GM20000 (cell line): ENCODE data around the gene HRAS.

Source experiments
- DNase-seq: peaks from one replicate; pipeline ENCODE4 v3.0.0; 2012; ENCODE audit warnings: low spot score
- TF ChIP-seq, protein P1 (sequence below): IDR thresholded peaks from 2 replicates; pipeline ENCODE4 v1.5.1; 2012; ENCODE audit warnings: mild to moderate bottlenecking, control low read depth; ENCODE audit errors: extremely low read depth, missing control alignments

HRAS gene

DNA sequence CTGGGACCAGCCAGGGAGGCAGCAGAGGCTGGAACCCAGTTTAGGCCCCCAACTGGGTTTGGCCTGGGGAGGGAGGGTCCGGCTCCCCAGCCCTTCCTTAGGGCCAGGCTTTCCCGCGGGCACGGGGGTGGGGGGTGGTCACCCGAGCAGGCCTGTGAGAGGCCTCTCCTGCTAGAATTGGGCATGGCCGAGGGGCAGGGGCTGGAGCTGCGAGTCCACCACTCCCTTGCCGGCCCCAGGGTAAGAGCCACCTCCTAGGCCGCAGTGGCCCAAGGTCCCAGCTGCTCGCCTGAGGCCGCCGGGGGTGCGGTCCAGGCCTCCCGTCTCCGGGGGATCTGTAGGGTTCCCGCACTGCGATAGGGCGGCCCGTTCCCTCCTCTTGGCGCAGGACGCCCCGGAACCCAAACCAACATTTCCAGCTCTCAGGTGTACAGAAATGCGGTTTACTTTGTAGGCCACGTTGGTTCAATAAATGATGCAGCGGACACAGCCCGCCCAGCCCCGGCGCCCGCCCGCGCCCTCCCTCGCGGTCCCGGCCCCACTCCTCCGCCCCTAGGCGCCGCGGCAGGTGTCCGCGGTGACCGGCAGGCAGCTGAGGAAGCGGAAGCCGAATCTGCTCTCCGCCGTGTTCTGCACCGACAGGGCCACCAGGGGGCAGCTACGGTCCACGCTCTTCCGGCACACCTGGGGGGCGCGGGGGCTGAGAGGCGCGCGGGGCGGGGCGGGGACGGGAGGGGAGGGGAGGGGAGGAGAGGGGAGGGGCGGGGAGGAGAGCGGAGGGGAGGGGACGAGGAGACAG, 19.3 kb upstream of the HRAS start:
- peak; percentile 94 for DNase-seq
- TF ChIP-seq, protein P1, sequence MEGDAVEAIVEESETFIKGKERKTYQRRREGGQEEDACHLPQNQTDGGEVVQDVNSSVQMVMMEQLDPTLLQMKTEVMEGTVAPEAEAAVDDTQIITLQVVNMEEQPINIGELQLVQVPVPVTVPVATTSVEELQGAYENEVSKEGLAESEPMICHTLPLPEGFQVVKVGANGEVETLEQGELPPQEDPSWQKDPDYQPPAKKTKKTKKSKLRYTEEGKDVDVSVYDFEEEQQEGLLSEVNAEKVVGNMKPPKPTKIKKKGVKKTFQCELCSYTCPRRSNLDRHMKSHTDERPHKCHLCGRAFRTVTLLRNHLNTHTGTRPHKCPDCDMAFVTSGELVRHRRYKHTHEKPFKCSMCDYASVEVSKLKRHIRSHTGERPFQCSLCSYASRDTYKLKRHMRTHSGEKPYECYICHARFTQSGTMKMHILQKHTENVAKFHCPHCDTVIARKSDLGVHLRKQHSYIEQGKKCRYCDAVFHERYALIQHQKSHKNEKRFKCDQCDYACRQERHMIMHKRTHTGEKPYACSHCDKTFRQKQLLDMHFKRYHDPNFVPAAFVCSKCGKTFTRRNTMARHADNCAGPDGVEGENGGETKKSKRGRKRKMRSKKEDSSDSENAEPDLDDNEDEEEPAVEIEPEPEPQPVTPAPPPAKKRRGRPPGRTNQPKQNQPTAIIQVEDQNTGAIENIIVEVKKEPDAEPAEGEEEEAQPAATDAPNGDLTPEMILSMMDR, result peak; percentile 88

DNA sequence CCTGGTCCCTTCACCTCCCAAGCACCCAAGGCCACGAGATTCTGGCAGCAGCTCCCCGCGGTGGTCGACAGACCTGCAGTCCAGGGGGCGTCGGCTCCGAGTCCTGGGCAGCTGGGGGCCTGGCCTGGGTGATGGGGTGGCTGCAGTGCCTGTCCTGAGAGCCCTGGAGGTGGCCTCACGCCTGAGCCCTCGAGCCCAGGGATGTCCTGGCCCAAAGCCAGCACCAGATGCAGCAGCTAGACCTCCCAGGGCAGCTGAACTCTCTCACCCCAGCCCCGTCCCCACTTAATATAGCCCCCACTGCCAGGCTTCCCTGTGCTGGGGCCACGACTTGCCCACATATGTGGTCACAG, 18.6 kb upstream of the HRAS start:
- DNase-seq, result no peak
- TF ChIP-seq, protein P1, result no peak

DNA sequence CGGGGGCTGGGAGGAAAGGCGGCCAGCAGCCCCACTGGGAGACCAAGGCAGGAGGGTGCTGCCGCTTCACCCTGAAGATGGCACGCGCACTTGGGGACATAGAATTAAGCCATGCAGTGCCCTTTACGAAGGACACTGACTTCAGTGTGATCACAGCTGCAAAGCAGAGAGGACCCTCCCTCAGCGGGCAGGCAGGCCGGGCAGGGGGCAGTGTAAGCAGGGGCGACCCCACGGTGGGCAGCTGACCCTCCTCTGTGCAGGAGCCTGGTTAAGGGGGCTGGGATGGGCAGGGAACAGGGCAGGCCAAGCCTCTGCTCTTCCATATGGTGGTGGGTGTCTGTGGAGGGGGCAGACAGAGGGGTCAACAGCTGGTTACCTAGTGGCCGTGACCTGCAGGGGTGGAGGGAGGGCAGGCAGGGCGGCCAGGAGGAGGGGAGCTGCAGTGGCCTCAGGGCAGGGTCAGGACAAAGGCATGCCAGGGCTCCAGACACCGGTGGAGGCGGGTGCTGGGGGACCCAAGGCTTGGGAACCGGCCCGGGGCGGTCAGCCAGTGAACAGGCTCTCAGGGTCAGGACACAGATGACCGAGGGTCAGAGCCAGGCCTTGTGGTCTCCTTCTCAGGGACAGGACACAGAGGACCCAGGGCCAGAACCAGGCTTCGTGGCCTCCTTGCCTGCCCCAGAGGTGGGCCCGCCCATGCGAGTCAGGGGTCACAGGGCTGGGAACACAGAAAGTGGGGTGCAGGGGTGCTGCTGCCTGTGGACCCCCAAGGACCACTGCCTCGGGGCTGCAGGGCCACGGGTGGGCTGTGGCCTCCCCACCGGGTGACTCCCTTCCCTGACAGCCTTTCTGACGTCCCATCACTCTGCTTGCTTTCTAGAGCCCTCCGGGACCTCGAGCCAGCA, 18.0 kb upstream of the HRAS start:
- TF ChIP-seq, protein P1, result no peak
- DNase-seq, result no peak

DNA sequence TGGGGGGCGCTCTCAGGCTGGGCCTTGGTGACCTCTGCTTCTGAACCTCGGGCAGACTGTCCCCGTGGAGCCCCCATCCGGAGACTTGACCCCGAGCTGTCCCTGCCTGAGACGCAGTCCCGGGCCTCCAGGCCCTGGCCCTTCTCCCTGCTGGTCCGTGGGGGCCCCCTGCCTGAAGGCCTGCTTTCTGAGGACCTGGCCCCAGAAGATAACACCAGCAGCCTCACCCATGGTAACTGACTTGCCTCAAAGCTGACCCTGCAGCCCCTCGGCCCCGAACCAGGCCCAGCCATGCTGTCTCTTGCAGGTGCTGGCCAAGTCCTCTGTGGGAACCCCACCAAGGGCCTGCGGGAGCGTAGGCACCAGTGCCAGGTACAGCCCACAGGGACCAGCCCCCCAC, 16.2 kb upstream of the HRAS start:
- DNase-seq, result no peak
- TF ChIP-seq, protein P1, result no peak

DNA sequence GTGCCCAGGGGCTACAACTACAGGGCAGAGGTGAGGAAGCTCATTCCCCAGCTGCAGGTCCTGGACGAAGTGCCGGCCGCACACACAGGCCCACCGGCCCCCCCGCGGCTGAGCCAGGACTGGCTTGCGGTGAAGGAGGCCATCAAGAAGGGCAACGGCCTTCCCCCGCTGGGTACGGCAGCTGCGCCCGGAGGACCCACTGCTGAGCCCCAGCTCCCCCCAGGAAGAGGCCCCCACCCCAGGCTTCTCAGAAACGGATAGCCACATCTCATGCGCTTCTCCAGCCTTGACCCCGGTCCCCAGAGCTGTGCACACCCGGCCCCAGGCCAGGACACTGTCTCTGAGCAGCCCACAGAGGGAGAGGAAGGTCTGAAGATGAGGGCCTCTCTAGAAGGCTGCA, 15.8 kb upstream of the HRAS start:
- TF ChIP-seq, protein P1, result no peak
- no peak for DNase-seq

DNA sequence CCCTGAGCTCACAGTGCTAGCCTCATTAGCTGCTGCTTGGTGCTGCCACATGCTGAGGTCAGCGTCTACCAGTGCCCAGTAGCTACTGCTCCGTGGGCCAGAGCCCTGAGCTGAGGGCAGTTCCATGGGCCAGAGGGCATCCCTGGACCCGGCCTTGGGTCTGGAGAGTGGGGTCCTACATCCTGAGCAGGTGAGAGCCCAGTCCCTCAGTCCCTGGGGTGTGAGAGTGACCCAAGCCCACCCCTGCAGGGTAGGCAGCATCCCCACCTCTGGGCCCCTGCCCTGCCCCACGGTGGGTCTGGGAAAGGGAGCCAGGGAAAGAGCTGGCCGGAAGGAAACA, 15.3 kb upstream of the HRAS start:
- TF ChIP-seq, protein P1, result no peak

DNA sequence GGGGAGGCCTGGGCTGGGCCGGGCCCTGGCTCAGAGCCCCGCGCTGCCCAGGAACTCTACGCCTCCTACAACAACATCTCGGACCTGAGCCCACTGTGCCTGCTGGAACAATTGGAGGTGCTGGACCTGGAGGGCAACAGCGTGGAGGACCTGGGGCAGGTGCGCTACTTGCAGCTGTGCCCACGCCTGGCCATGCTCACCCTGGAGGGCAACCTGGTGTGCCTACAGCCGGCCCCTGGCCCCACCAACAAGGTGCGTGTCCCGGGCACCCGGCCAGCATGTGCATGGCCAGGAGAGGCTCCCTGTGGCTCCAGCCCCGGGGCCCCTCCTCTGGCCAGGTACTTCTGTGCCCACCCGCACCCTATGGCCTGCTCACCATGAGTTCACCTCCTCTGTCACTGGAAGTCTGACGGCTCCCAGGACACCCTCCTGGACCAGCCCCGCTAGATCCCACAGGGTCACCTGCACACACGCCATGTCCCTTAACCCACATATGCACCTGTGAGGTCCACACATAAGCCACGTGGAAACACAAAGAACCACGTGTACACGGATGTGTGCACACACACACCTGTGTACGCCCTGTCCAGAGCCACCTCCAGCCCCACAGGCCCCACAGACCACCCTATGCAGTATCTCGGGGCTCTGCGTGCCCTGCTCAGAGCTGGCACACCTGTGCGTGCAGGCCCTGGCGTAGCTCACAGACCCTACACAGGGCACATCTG, 14.8 kb upstream of the HRAS start:
- TF ChIP-seq, protein P1, result no peak
- no peak for DNase-seq

More for the DNA sequence above, 15.3 kb upstream of the HRAS start:
- DNase-seq, result no peak
